Measurements from ENCODE around the gene POU2AF2.

- TF ChIP-seq CTCF (conservative IDR thresholded peaks at IDR 0.05): no peak
- no peak for TF ChIP-seq EZH2 (IDR thresholded peaks at IDR 0.05; ENCODE audit: low read depth)
Measured at GRCh38 chr11:111231836-111232235, 13.7 kb upstream of the POU2AF2 start.
